Activated T-cell treated with anti-CD3 and anti-CD28 coated beads, Interleukin-2, amount 50 U/mL, for 72 hours (primary cell): ENCODE data around the gene SPATA22. TPM values are rescaled to one million over a fixed set of nuclear protein-coding genes. Genes with fewer than 3 reads are reported as not detected.
"Not testable (repeated sequence)": the region's sequence is repeated elsewhere in the genome, so short reads cannot be mapped to it uniquely, and the experiment has no call there.

Experiments used
- ATAC-seq, 2 donors: fragments of 150-1000 bp; cut with Tn5 transposase; replicated peaks in 1 of 2; 2 replicates each; pipeline ENCODE4 v1.10.0; 2021; ENCODE audit warnings: moderate library complexity in 2 of 2, mild to moderate bottlenecking in 1 of 2
- DNase-seq, 2 donors: peaks; one replicate each; pipeline ENCODE4 v3.0.0; 2021 to 2022; ENCODE audit warnings: mixed read lengths in 1 of 2
- H3K27ac Mint-ChIP-seq: one replicate; pipeline ENCODE4 v1.8.0; 2022; ENCODE audit warnings: mild to moderate bottlenecking, moderate library complexity, mixed read lengths
- H3K27me3 Mint-ChIP-seq: one replicate; pipeline ENCODE4 v1.8.0; 2022; ENCODE audit warnings: low read depth, mixed read lengths
- H3K36me3 Mint-ChIP-seq, 2 donors: one replicate each; pipeline ENCODE4 v1.8.0; 2022; ENCODE audit warnings: mixed read lengths in 2 of 2, mild to moderate bottlenecking in 1 of 2; ENCODE audit not compliant: insufficient read depth in 2 of 2
- H3K4me1 Mint-ChIP-seq: one replicate; pipeline ENCODE4 v1.8.0; 2022; ENCODE audit warnings: low read depth, mixed read lengths
- H3K4me3 Mint-ChIP-seq, 2 donors: one replicate each; pipeline ENCODE4 v1.8.0; 2022; ENCODE audit warnings: mild to moderate bottlenecking in 2 of 2, mixed read lengths in 2 of 2, moderate library complexity in 2 of 2
- H3K9me3 Mint-ChIP-seq, 2 donors: one replicate each; pipeline ENCODE4 v1.8.0; 2022; ENCODE audit warnings: mixed read lengths in 2 of 2
- total RNA-seq, 2 donors: library from RNA; stranded (reverse); gene quantifications; one replicate each; pipeline ENCODE4 v1.2.3, GENCODE V29; 2022

SPATA22 gene
- total RNA-seq, 2 donors from 2014 or later, result 0.37 TPM; not detected in 1

- Mint-ChIP-seq H3K4me3 (no peak overlapping the region), H3K9me3 (no peaks in the 10 kb centered on the region), H3K4me1 (no peaks in the 10 kb centered on the region), H3K27me3 (peaks cover 10% of the 10 kb centered on the region), H3K27ac (no peak overlapping the region), H3K36me3 (no peaks in the 10 kb centered on the region)
- ATAC-seq (peak in 1 of 2 donors; percentile 25), DNase-seq (no peak)
Measured at GRCh38 chr17:3447625-3448024, 24.0 kb downstream of the SPATA22 start.

- ATAC-seq, result no peak
- Mint-ChIP-seq H3K4me1 (no peaks in the 10 kb centered on the region), H3K36me3 (no peaks in the 10 kb centered on the region), H3K4me3 (no peak overlapping the region), H3K9me3 (no peaks in the 10 kb centered on the region), H3K27me3 (peaks cover 24% of the 10 kb centered on the region), H3K27ac (no peak overlapping the region)
- DNase-seq, result no peak
Measured at GRCh38 chr17:3440451-3440850, 31.2 kb downstream of the SPATA22 start.

- no peaks in the 10 kb centered on the region for H3K4me1 Mint-ChIP-seq
- H3K27ac Mint-ChIP-seq, result no peak overlapping the region
- DNase-seq, result no peak
- H3K27me3 Mint-ChIP-seq, result peaks cover 24% of the 10 kb centered on the region
- H3K36me3 Mint-ChIP-seq, result no peaks in the 10 kb centered on the region
- ATAC-seq, result no peak
- H3K9me3 Mint-ChIP-seq, result no peaks in the 10 kb centered on the region
- H3K4me3 Mint-ChIP-seq, result no peak overlapping the region
Measured at GRCh38 chr17:3438368-3438767, 33.3 kb downstream of the SPATA22 start.

GRCh38 chr17:3433741-3434140, 37.9 kb downstream of the SPATA22 start, which contains the start of gene OR1E2:
Gene OR1E2 (minus strand): TSS chr17:3433841. CDS start chr17:3433841, 0 bp downstream.
- DNase-seq, result no peak
- ATAC-seq, result no peak
- Mint-ChIP-seq H3K4me1 (no peaks in the 10 kb centered on the region), H3K27ac (no peak within 1 kb of the TSS), H3K9me3 (peaks cover 0 to 2% of the 10 kb centered on the region in 2 donors), H3K4me3 (no peak within 1 kb of the TSS), H3K36me3 (no peaks in the 10 kb centered on the region), H3K27me3 (peaks cover 5% of the 10 kb centered on the region)

- not testable (repeated sequence) for ATAC-seq, H3K27me3 Mint-ChIP-seq, H3K9me3 Mint-ChIP-seq, H3K36me3 Mint-ChIP-seq, H3K27ac Mint-ChIP-seq, H3K4me1 Mint-ChIP-seq, H3K4me3 Mint-ChIP-seq
- DNase-seq, result peak; percentile 6 to 14
Measured at GRCh38 chr17:3433215-3433614, 38.4 kb downstream of the SPATA22 start.

GRCh38 chr17:3418222-3418621, 53.4 kb downstream of the SPATA22 start:
- Mint-ChIP-seq H3K4me3 (no peak overlapping the region), H3K36me3 (no peaks in the 10 kb centered on the region), H3K27ac (no peak overlapping the region), H3K4me1 (no peaks in the 10 kb centered on the region), H3K9me3 (no peaks in the 10 kb centered on the region), H3K27me3 (peaks cover 12% of the 10 kb centered on the region)
- ATAC-seq (no peak), DNase-seq (no peak)

- ATAC-seq (no peak), DNase-seq (no peak)
- no peak overlapping the region for H3K27ac Mint-ChIP-seq
- H3K4me1 Mint-ChIP-seq, result no peaks in the 10 kb centered on the region
- H3K36me3 Mint-ChIP-seq, result no peaks in the 10 kb centered on the region
- H3K4me3 Mint-ChIP-seq, result no peak overlapping the region
- H3K9me3 Mint-ChIP-seq, result no peaks in the 10 kb centered on the region
- H3K27me3 Mint-ChIP-seq, result peaks cover 20% of the 10 kb centered on the region
Measured at GRCh38 chr17:3415610-3416009, 56.0 kb downstream of the SPATA22 start.

- not testable (repeated sequence) for H3K27ac Mint-ChIP-seq, H3K9me3 Mint-ChIP-seq, H3K4me3 Mint-ChIP-seq, H3K36me3 Mint-ChIP-seq, H3K4me1 Mint-ChIP-seq, ATAC-seq, DNase-seq
- peaks cover 21% of the 10 kb centered on the region for H3K27me3 Mint-ChIP-seq
Measured at GRCh38 chr17:3412216-3412615, 59.4 kb downstream of the SPATA22 start.

GRCh38 chr17:3411070-3411469, 60.5 kb downstream of the SPATA22 start, which contains the start of gene OR3A3:
Gene OR3A3 (plus strand): TSS chr17:3411370.
- no peaks in the 10 kb centered on the region for H3K4me1 Mint-ChIP-seq
- no peak within 1 kb of the TSS for H3K27ac Mint-ChIP-seq
- DNase-seq, result no peak
- peaks cover 5 to 6% of the 10 kb centered on the region in 2 donors for H3K9me3 Mint-ChIP-seq
- H3K4me3 Mint-ChIP-seq, result no peak within 1 kb of the TSS
- peaks cover 4 to 5% of the 10 kb centered on the region in 2 donors for H3K36me3 Mint-ChIP-seq
- no peak for ATAC-seq
- H3K27me3 Mint-ChIP-seq, result peaks cover 21% of the 10 kb centered on the region

GRCh38 chr17:3403856-3404255, 67.8 kb downstream of the SPATA22 start:
- not testable (repeated sequence) for H3K27ac Mint-ChIP-seq, H3K36me3 Mint-ChIP-seq, H3K27me3 Mint-ChIP-seq, H3K4me1 Mint-ChIP-seq, H3K4me3 Mint-ChIP-seq, H3K9me3 Mint-ChIP-seq, ATAC-seq, DNase-seq

GRCh38 chr17:3401786-3402185, 69.8 kb downstream of the SPATA22 start:
- Mint-ChIP-seq H3K27me3 (peaks cover 14% of the 10 kb centered on the region), H3K36me3 (no peaks in the 10 kb centered on the region), H3K4me3 (no peak overlapping the region), H3K4me1 (no peaks in the 10 kb centered on the region), H3K9me3 (peaks cover 3 to 7% of the 10 kb centered on the region in 2 donors), H3K27ac (no peak overlapping the region)
- ATAC-seq, result no peak
- no peak for DNase-seq

GRCh38 chr17:3400055-3400454, 71.6 kb downstream of the SPATA22 start:
- Mint-ChIP-seq H3K36me3 (no peaks in the 10 kb centered on the region), H3K4me1 (no peaks in the 10 kb centered on the region), H3K9me3 (peaks cover 3 to 4% of the 10 kb centered on the region in 2 donors), H3K4me3 (no peak overlapping the region), H3K27me3 (peaks cover 20% of the 10 kb centered on the region), H3K27ac (no peak overlapping the region)
- ATAC-seq (no peak), DNase-seq (no peak)

GRCh38 chr17:3398310-3398709, 73.3 kb downstream of the SPATA22 start, which contains the start of gene OR1E1:
Gene OR1E1 (minus strand): TSS chr17:3398410. CDS start chr17:3398410, 0 bp downstream.
- H3K9me3 Mint-ChIP-seq, result peaks cover 3 to 4% of the 10 kb centered on the region in 2 donors
- ATAC-seq, result no peak
- H3K27ac Mint-ChIP-seq, result no peak within 1 kb of the TSS
- peaks cover 20% of the 10 kb centered on the region for H3K27me3 Mint-ChIP-seq
- no peaks in the 10 kb centered on the region for H3K36me3 Mint-ChIP-seq
- H3K4me3 Mint-ChIP-seq, result no peak within 1 kb of the TSS
- DNase-seq, result no peak
- H3K4me1 Mint-ChIP-seq, result no peaks in the 10 kb centered on the region

- not testable (repeated sequence) for H3K36me3 Mint-ChIP-seq, ATAC-seq, H3K27ac Mint-ChIP-seq, H3K4me1 Mint-ChIP-seq, H3K4me3 Mint-ChIP-seq, H3K9me3 Mint-ChIP-seq, DNase-seq
- H3K27me3 Mint-ChIP-seq, result peaks cover 20% of the 10 kb centered on the region
Measured at GRCh38 chr17:3397801-3398200, 73.8 kb downstream of the SPATA22 start.
